Natural killer cell (primary cell): ENCODE measurements around the gene DIP2A. TPM values are rescaled to one million over a fixed set of nuclear protein-coding genes. Genes with fewer than 3 reads are reported as not detected.

Source experiments
- ATAC-seq, 3 donors: fragments of 150-1000 bp in 2 of 3; fragments of 200-7000 bp in 1 of 3; cut with Tn5 transposase; 1 replicate in 1 of 3; 2 replicates in 2 of 3; pipeline ENCODE4 v1.10.0; 2021; ENCODE audit warnings: mild to moderate bottlenecking in 2 of 3, moderate library complexity in 2 of 3
- DNase-seq, 2 donors: peaks; one replicate each; pipeline versions ENCODE4 v3.0.0 to v3.0.0-alpha.2; 2013 to 2021; ENCODE audit warnings: mixed read lengths in 1 of 2
- H3K27ac ChIP-seq: one replicate; pipeline ENCODE4 v1.5.1; 2013; ENCODE audit warnings: mild to moderate bottlenecking, low read length
- H3K27me3 ChIP-seq: one replicate; pipeline ENCODE4 v1.6.1; 2013; ENCODE audit warnings: low read length; ENCODE audit not compliant: control insufficient read depth, insufficient read depth
- H3K36me3 ChIP-seq: one replicate; pipeline ENCODE4 v1.6.1; 2013; ENCODE audit warnings: low read length; ENCODE audit not compliant: control insufficient read depth, insufficient read depth
- H3K4me1 ChIP-seq: one replicate; pipeline ENCODE4 v1.6.1; 2013; ENCODE audit warnings: low read length; ENCODE audit not compliant: control insufficient read depth, insufficient read depth
- H3K4me3 ChIP-seq: one replicate; pipeline ENCODE4 v1.5.1; 2013; ENCODE audit warnings: low read length
- H3K9me3 ChIP-seq: one replicate; pipeline ENCODE4 v1.6.1; 2013; ENCODE audit warnings: low read length; ENCODE audit not compliant: control insufficient read depth, insufficient read depth
- H3K27ac Mint-ChIP-seq, 2 donors: one replicate each; pipeline ENCODE4 v1.8.0; 2022; ENCODE audit warnings: mild to moderate bottlenecking in 2 of 2, mixed read lengths in 2 of 2, moderate library complexity in 1 of 2
- H3K27me3 Mint-ChIP-seq, 2 donors: one replicate each; pipeline ENCODE4 v1.8.0; 2022; ENCODE audit warnings: low read depth in 2 of 2, mixed read lengths in 2 of 2
- H3K36me3 Mint-ChIP-seq: one replicate; pipeline ENCODE4 v1.8.0; 2022; ENCODE audit warnings: mixed read lengths
- H3K4me1 Mint-ChIP-seq, 2 donors: one replicate each; pipeline ENCODE4 v1.8.0; 2022; ENCODE audit warnings: mixed read lengths in 2 of 2
- H3K4me3 Mint-ChIP-seq: one replicate; pipeline ENCODE4 v1.8.0; 2022; ENCODE audit warnings: mild to moderate bottlenecking, moderate library complexity, mixed read lengths
- H3K9me3 Mint-ChIP-seq, 2 donors: one replicate each; pipeline ENCODE4 v1.8.0; 2022; ENCODE audit warnings: mixed read lengths in 2 of 2
- CTCF ChIP-seq: fragments of 200-600 bp; IDR thresholded peaks from one replicate; pipeline ENCODE4 v1.8.0; 2022; ENCODE audit warnings: antibody characterized with exemption
- WGBS: methylation state at CpG from one replicate; pipeline ENCODE4 v1.1.7; 2013; ENCODE audit warnings: missing lambda C conversion rate; ENCODE audit not compliant: insufficient coverage; 5-methylcytosine and 5-hydroxymethylcytosine counted together
- intact Hi-C: fragments of 100-400 bp; cut with micrococcal nuclease; formaldehyde crosslinking; loops from one replicate; pipeline ENCODE4 v1.14.2; 2022
- total RNA-seq, 4 donors: library from RNA; stranded (reverse); fragments of 120-200 nt in 1 of 4; gene quantifications; one replicate each; pipeline versions ENCODE4 v1.2.3 to v1.2.4, GENCODE V29; 2013 to 2022

DIP2A gene
- total RNA-seq, 3 donors from 2014 or later (not counting 1 experiment from before 2014, with no cell fraction given), result 166 to 308 (median 170) TPM

DNA sequence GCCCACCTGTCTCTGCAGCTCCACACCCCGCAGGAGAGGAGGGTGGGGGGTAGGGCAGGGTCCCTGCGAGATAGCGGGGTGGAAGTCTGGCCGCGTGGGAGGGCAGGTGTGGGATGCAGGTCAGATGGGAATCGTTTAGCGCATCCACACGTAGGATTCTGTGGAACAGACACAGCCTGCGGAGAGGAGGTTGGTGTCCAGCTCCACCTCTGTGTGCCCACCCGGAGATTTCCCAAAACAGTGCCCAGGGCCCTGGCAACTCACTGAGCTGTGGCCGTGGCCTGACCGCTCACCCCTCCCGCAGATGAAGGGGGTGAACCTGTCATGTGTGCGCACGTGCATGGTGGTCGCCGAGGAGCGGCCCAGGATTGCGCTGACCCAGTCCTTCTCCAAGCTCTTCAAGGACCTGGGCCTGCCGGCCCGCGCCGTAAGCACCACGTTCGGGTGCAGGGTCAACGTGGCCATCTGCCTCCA lies 99.3 kb downstream of the DIP2A start:
- Mint-ChIP-seq H3K36me3 (no peaks in the 10 kb centered on the region), H3K4me3 (no peak overlapping the region), H3K9me3 (no peaks in the 10 kb centered on the region), H3K27me3 (no peaks in the 10 kb centered on the region), H3K4me1 (peaks cover 29 to 67% of the 10 kb centered on the region in 2 donors), H3K27ac (peak overlapping the region in 1 of 2 donors; percentile 91)
- no peaks in the 10 kb centered on the region for H3K27me3 ChIP-seq
- intact Hi-C loops, result loop anchor here (2.0 kb wide), 1 partner anchor 79 kb away; no protein-coding TSS in a partner anchor
- peaks cover 61% of the 10 kb centered on the region for H3K36me3 ChIP-seq
- H3K4me1 ChIP-seq, result peaks cover 52% of the 10 kb centered on the region
- H3K27ac ChIP-seq, result peak overlapping the region; percentile 78
- DNase-seq (no peak), ATAC-seq (no peak)
- no peaks in the 10 kb centered on the region for H3K9me3 ChIP-seq
- TF ChIP-seq CTCF, result no peak
- 98% methylated on average over 26 of the region's 26 CpGs for WGBS
- no peak overlapping the region for H3K4me3 ChIP-seq

DNA sequence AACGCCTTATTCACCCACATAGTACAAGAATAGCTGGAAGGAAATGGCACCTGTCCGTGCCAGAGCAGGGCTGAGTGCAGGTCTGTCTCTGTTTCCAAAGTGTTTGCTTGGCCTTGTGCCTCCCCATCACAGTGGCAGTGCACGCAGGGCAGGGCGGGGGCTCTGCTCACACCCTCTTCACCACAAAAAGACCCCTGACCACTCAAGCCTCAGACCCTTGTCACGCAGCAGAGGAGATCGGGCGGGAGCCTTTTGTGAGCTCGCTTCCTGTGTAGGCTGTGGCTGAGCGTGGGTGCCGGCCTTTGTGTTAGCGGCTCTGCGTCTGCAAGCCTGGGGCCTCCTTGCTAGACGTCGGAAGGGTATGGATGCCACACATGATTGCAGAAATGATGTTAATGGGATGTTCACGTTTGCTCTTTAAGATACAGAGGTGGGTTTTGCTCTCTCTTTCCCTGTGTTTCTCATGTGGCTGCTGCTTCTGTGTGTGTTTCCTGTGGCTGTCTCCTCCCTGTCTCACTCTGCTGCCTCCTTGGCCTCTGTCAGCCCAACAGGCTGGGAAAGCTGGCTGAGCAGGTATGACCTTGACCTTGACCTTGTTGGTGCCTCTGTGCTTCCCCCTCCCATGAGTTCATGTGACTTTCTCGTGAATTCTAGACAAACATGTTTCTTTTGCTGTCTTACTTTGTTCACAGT lies 100.7 kb downstream of the DIP2A start:
- no peaks in the 10 kb centered on the region for H3K9me3 ChIP-seq
- intact Hi-C loops, result loop anchor here (1.0 to 2.0 kb wide), 2 partner anchors 8 to 77 kb away; no protein-coding TSS in a partner anchor
- no peaks in the 10 kb centered on the region for H3K27me3 Mint-ChIP-seq
- H3K4me3 ChIP-seq, result peak overlapping the region; percentile 21
- H3K36me3 Mint-ChIP-seq, result no peaks in the 10 kb centered on the region
- H3K9me3 Mint-ChIP-seq, result no peaks in the 10 kb centered on the region
- no peaks in the 10 kb centered on the region for H3K27me3 ChIP-seq
- peaks cover 22 to 53% of the 10 kb centered on the region in 2 donors for H3K4me1 Mint-ChIP-seq
- peak overlapping the region; percentile 80 for H3K4me3 Mint-ChIP-seq
- H3K27ac ChIP-seq, result peak overlapping the region; percentile 78
- no peak for TF ChIP-seq CTCF
- peak; percentile 85 to 91 (median 86) for ATAC-seq
- H3K27ac Mint-ChIP-seq, result peak overlapping the region; percentile 91 to 96
- H3K4me1 ChIP-seq, result peaks cover 41% of the 10 kb centered on the region
- peak; percentile 59 to 84 for DNase-seq
- 16% methylated on average over 16 of the region's 16 CpGs for WGBS
- peaks cover 71% of the 10 kb centered on the region for H3K36me3 ChIP-seq

GRCh38 chr21:46560568-46561444 lies 102.1 kb downstream of the DIP2A start:
- peak overlapping the region; percentile 78 for H3K27ac ChIP-seq
- intact Hi-C loops, result no loop called here
- H3K27me3 ChIP-seq, result no peaks in the 10 kb centered on the region
- TF ChIP-seq CTCF, result no peak
- H3K27me3 Mint-ChIP-seq, result no peaks in the 10 kb centered on the region
- WGBS, result 87% methylated on average over 17 of the region's 19 CpGs
- no peaks in the 10 kb centered on the region for H3K36me3 Mint-ChIP-seq
- DNase-seq (peak in 1 of 2 donors; percentile 41), ATAC-seq (no peak)
- peak overlapping the region; percentile 91 to 96 for H3K27ac Mint-ChIP-seq
- H3K4me1 ChIP-seq, result peaks cover 41% of the 10 kb centered on the region
- H3K4me3 Mint-ChIP-seq, result peak overlapping the region; percentile 80
- H3K4me1 Mint-ChIP-seq, result peaks cover 22 to 51% of the 10 kb centered on the region in 2 donors
- H3K36me3 ChIP-seq, result peaks cover 73% of the 10 kb centered on the region
- no peaks in the 10 kb centered on the region for H3K9me3 ChIP-seq
- no peak overlapping the region for H3K4me3 ChIP-seq
- H3K9me3 Mint-ChIP-seq, result no peaks in the 10 kb centered on the region
